Astrocyte of the spinal cord (primary cell): ENCODE measurements around the gene SRSF3.

ENCODE experiments used
- DNase-seq: peaks from one replicate; pipeline ENCODE4 v3.0.0; 2011; ENCODE audit warnings: low read depth, low spot score
- H3K4me3 ChIP-seq: 2 replicates; pipeline ENCODE4 v1.5.1; 2011; ENCODE audit warnings: low read depth, mild to moderate bottlenecking, low read length, moderate library complexity
- in situ Hi-C: cut with HindIII; loops from 2 replicates; pipeline ENCODE4 v1.10.0; 2017; ENCODE audit warnings: low sequenced_read_pairs
- TF ChIP-seq, protein P1 (sequence below): IDR thresholded peaks from 2 replicates; pipeline ENCODE4 v1.5.1; 2012; ENCODE audit warnings: low read depth, mild to moderate bottlenecking, low read length, inconsistent platforms

The SRSF3 gene

DNA sequence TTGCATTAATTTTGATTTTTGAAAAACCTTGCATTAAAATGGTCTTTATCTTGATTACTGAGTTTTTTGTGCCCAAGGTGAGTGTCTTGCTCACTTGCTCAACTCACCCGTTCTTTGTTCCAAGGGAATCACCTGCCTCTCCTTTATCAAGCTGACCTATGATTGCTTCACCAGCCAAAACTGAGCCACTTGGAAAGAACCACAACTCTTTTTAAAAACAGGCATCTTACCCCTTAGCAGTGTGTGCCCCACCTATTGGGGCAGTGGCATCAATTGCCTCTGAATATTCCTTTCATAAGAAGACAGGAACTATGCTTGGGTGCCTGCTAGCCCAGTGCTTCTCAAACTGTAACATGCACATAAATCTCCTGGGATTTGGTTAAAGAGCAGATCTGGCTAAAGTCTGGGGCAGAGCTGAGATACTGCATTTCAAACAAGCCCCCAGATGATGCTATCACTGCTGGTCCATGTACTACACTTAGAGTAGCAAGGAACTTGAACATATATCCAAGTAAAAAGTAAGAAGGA, 43.6 kb upstream of the SRSF3 start:
- in situ Hi-C loops, result no loop called here
- TF ChIP-seq, protein P1, sequence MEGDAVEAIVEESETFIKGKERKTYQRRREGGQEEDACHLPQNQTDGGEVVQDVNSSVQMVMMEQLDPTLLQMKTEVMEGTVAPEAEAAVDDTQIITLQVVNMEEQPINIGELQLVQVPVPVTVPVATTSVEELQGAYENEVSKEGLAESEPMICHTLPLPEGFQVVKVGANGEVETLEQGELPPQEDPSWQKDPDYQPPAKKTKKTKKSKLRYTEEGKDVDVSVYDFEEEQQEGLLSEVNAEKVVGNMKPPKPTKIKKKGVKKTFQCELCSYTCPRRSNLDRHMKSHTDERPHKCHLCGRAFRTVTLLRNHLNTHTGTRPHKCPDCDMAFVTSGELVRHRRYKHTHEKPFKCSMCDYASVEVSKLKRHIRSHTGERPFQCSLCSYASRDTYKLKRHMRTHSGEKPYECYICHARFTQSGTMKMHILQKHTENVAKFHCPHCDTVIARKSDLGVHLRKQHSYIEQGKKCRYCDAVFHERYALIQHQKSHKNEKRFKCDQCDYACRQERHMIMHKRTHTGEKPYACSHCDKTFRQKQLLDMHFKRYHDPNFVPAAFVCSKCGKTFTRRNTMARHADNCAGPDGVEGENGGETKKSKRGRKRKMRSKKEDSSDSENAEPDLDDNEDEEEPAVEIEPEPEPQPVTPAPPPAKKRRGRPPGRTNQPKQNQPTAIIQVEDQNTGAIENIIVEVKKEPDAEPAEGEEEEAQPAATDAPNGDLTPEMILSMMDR, result no peak
- no peak overlapping the region for H3K4me3 ChIP-seq
- no peak for DNase-seq

DNA sequence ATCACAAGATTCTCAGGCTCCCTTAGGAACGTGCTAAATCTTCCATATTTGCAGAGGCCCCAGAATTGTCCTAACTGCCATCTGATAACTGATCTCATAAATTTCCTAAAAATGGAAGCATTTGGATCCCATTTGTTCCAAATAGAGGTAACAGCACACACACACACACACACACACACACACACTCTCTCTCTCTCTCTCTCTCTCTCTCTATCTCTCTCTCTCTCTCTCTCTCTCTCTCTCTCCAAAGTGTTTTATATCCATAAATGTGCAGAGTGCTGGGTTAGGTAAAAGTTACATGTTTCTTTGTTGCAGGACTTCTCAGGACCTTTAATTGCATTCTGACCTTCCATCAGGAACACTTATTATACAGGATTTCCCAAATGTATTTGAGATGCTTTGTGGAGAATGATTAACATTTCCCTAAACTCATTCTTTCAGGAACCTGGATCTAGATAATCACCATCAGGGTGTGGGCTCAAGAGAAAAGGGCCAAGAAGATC, 38.4 kb upstream of the SRSF3 start:
- in situ Hi-C loops, result no loop called here
- no peak overlapping the region for H3K4me3 ChIP-seq
- DNase-seq, result no peak
- TF ChIP-seq, protein P1, result no peak

DNA sequence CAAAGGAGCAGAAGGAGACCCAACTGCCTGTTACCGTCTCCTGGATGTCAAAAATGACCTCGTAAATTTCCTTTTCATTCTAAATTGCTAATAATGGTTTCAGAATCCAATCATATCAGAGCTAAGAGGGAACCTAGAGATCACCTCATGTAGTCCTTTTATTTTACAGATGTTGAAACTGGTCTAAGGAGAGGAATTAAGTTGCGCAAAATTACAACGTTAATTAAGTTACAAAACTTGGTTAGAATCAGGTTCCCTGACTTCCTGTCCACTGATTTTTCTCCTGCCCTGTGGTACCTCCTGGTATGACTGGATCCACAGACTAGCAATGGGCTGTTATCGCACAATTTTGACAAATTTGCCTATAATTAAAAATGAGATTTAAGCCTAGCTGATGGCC, 37.9 kb upstream of the SRSF3 start:
- no peak overlapping the region for H3K4me3 ChIP-seq
- no peak for DNase-seq
- in situ Hi-C loops, result no loop called here
- TF ChIP-seq, protein P1, result no peak

DNA sequence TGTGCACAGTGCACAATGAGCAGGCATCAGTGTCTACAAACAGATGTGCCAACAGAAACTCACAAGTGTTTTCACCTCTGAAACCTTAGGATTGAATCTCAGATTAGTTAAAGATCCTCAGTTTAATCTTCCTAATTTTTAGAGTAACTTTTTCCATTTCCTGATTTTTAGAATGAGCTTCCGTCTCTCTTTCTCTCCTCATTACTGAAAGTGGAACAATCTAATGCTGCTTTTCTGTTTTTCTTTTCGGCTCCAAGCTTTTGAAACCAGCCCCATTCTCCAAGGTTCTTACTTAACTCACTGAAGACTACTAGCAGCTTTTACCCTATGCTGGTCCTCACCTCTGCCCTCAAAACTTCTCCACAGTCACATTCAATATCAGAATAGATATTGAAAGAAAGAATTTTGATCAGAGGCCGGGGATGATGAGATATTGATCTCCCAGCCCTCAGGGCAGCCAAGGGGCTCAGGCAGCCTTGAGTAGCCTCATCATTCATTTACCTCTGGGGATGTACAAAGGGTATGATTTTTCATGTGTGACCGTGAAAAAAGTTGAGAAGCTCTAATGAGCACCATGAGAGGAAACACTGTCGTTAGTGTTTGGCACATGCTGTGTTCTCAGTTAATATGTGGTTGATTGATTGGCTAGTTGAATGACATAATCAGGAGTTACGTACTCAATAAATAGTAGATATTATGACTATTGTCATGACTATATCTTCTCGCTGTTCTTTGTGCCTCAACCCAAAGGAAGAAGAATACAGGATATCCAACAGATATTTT, 35.0 kb upstream of the SRSF3 start:
- TF ChIP-seq, protein P1, result no peak
- in situ Hi-C loops, result no loop called here
- no peak for DNase-seq
- H3K4me3 ChIP-seq, result no peak overlapping the region

DNA sequence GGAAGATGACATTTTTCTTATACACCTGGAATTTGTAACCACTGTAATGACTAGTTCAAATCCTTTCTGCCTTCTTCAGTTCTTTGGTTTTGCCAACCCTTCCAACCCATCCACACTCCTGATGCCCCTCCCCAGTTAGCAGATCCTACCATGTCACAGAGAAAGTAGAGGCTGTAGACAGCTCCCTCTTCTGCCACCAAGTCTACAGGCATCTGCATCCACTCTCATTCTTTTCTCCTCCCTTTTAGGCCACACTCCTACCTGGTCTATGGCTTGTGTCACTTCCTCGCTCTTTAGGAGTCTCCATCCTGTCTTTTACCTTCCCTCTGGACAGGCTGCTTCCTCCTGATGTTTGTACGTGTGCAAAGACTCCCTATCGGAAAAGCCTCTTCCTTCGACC, 33.3 kb upstream of the SRSF3 start:
- in situ Hi-C loops, result no loop called here
- no peak for DNase-seq
- TF ChIP-seq, protein P1, result no peak
- no peak overlapping the region for H3K4me3 ChIP-seq

DNA sequence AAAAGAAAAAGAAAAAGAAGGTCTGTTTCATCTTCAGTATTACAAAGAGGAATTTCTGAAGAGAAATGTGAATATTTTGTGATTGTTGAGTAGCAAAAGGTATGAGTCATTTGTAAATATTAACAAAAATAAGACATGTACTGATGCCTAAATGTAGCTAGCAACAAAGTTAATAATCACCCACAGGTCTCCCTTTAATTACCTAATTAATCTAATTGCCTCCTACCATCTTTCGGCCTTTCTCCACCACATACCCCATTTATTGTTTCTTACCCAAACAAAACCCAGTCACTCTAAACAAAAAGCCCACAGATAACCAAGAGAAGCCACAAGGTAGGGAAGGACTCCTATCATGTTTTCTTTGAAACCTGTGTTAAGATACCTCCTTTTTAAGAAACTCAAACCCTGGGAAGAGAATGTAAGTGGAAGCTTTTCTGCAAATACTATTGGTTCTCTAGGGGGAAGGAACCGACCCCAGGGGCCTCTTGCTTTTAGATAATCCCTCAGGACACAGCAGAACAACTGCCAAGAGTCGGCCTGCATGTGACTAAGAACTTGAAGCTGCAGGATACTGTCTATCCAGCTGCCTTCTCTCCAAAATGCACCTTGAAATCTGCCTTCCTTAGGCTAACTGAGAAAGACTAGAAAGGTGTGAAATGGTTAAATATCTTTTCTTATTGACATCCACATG, 30.8 kb upstream of the SRSF3 start:
- DNase-seq, result no peak
- in situ Hi-C loops, result no loop called here
- TF ChIP-seq, protein P1, result no peak
- no peak overlapping the region for H3K4me3 ChIP-seq
